Mesendoderm (in vitro differentiated cells): ENCODE measurements around the gene CLIC3.
A peak's percentile ranks its signal among the peaks of the same experiment; 100 is the strongest.

Source experiments
- DNase-seq: peaks from one replicate; pipeline ENCODE4 v3.0.0; 2013
- H2AK5ac ChIP-seq: 2 replicates; pipeline ENCODE4 v1.6.1; 2013; ENCODE audit warnings: low read length, inconsistent platforms
- H2BK120ac ChIP-seq: 2 replicates; pipeline ENCODE4 v1.6.1; 2013; ENCODE audit warnings: low read depth, mild to moderate bottlenecking, low read length, moderate library complexity, mixed read lengths
- H2BK15ac ChIP-seq: replicated peaks from 2 replicates; pipeline ENCODE4 v1.6.1; 2013; ENCODE audit warnings: low read depth, mild to moderate bottlenecking, moderate library complexity
- H2BK5ac ChIP-seq: 2 replicates; pipeline ENCODE4 v1.6.1; 2013; ENCODE audit warnings: low read length, inconsistent platforms
- H3K18ac ChIP-seq: 2 replicates; pipeline ENCODE4 v1.6.1; 2013; ENCODE audit warnings: mild to moderate bottlenecking, low read length, mixed read lengths
- H3K23ac ChIP-seq: one replicate; pipeline ENCODE4 v1.6.1; 2013; ENCODE audit warnings: low read length
- H3K27ac ChIP-seq: 2 replicates; pipeline ENCODE4 v1.5.1; 2013; ENCODE audit warnings: low read depth, mild to moderate bottlenecking, inconsistent platforms, low read length, moderate library complexity
- H3K27me3 ChIP-seq: 2 replicates; pipeline ENCODE4 v1.6.1; 2013; ENCODE audit warnings: low read length, control low read depth, mild to moderate bottlenecking, inconsistent platforms; ENCODE audit not compliant: insufficient read depth, poor library complexity
- H3K36me3 ChIP-seq: 2 replicates; pipeline ENCODE4 v1.6.1; 2013; ENCODE audit warnings: low read length, inconsistent platforms; ENCODE audit not compliant: control insufficient read depth, insufficient read depth
- H3K4ac ChIP-seq: one replicate; pipeline ENCODE4 v1.6.1; 2013; ENCODE audit warnings: low read depth, mild to moderate bottlenecking, low read length, moderate library complexity
- H3K4me1 ChIP-seq: 2 replicates; pipeline ENCODE4 v1.6.1; 2013; ENCODE audit warnings: low read depth, low read length, inconsistent platforms; ENCODE audit not compliant: control insufficient read depth
- H3K4me2 ChIP-seq: 2 replicates; pipeline ENCODE4 v1.6.1; 2013; ENCODE audit warnings: low read length
- H3K4me3 ChIP-seq: 2 replicates; pipeline ENCODE4 v1.5.1; 2013; ENCODE audit warnings: mild to moderate bottlenecking, low read length
- H3K56ac ChIP-seq: one replicate; pipeline ENCODE4 v1.6.1; 2013; ENCODE audit warnings: low read length
- H3K79me1 ChIP-seq: 2 replicates; pipeline ENCODE4 v1.6.1; 2013; ENCODE audit warnings: low read length, inconsistent platforms
- H3K79me2 ChIP-seq: 2 replicates; pipeline ENCODE4 v1.6.1; 2013; ENCODE audit warnings: mild to moderate bottlenecking, low read length; ENCODE audit not compliant: control insufficient read depth, insufficient read depth
- H3K9ac ChIP-seq: 2 replicates; pipeline ENCODE4 v1.6.1; 2013; ENCODE audit warnings: low read length, inconsistent platforms
- H4K5ac ChIP-seq: one replicate; pipeline ENCODE4 v1.6.1; 2013; ENCODE audit warnings: low read length
- H4K8ac ChIP-seq: one replicate; pipeline ENCODE4 v1.6.1; 2013; ENCODE audit warnings: low read depth, mild to moderate bottlenecking, control low read depth, low read length, moderate library complexity
- WGBS: extraction: QIAGEN DNeasy Blood & Tissue Kit; methylation state at CpG from one replicate; pipeline ENCODE4 v1.1.7; 2013; ENCODE audit warnings: low lambda C conversion rate, missing lambda C conversion rate; ENCODE audit not compliant: insufficient coverage; ENCODE audit errors: extremely low coverage; 5-methylcytosine and 5-hydroxymethylcytosine counted together

CLIC3 gene

GRCh38 chr9:137002646-137003041, 6.3 kb upstream of the CLIC3 start:
- no CpG with 5 or more reads among the region's 10 CpGs for WGBS
- no peak overlapping the region for H4K5ac ChIP-seq

GRCh38 chr9:137001857-137002645, 5.7 kb upstream of the CLIC3 start:
- WGBS, result no CpG with 5 or more reads among the region's 20 CpGs
- Histone ChIP-seq H3K56ac (no peak overlapping the region), H3K4me3 (no peak overlapping the region), H4K5ac (no peak overlapping the region), H2BK120ac (no peak overlapping the region), H3K79me1 (no peaks in the 10 kb centered on the region), H3K79me2 (no peaks in the 10 kb centered on the region), H3K23ac (no peak overlapping the region), H2AK5ac (no peak overlapping the region), H4K8ac (no peak overlapping the region), H3K4ac (no peak overlapping the region), H3K4me1 (peaks cover 3% of the 10 kb centered on the region), H3K36me3 (no peaks in the 10 kb centered on the region), H3K18ac (no peak overlapping the region), H3K27ac (no peak overlapping the region), H2BK15ac (no peak overlapping the region), H3K27me3 (no peaks in the 10 kb centered on the region), H2BK5ac (no peak overlapping the region), H3K9ac (no peak overlapping the region), H3K4me2 (no peak overlapping the region)
- no peak for DNase-seq

More at GRCh38 chr9:137002646-137003041, 6.3 kb upstream of the CLIC3 start:
- Histone ChIP-seq H3K27ac (no peak overlapping the region), H2AK5ac (no peak overlapping the region), H2BK5ac (no peak overlapping the region), H2BK120ac (no peak overlapping the region), H3K4me3 (no peak overlapping the region), H3K18ac (no peak overlapping the region), H3K4ac (no peak overlapping the region), H2BK15ac (no peak overlapping the region), H3K79me2 (no peaks in the 10 kb centered on the region), H3K9ac (no peak overlapping the region), H3K23ac (no peak overlapping the region), H3K36me3 (no peaks in the 10 kb centered on the region), H3K4me2 (no peak overlapping the region), H3K56ac (no peak overlapping the region), H3K4me1 (no peaks in the 10 kb centered on the region), H3K27me3 (no peaks in the 10 kb centered on the region), H3K79me1 (no peaks in the 10 kb centered on the region), H4K8ac (no peak overlapping the region)
- DNase-seq, result no peak

- Histone ChIP-seq H3K4ac (no peak overlapping the region), H3K36me3 (no peaks in the 10 kb centered on the region), H3K27me3 (no peaks in the 10 kb centered on the region), H2AK5ac (no peak overlapping the region), H2BK15ac (no peak overlapping the region), H2BK5ac (no peak overlapping the region), H3K4me1 (peaks cover 3% of the 10 kb centered on the region), H3K18ac (no peak overlapping the region), H4K5ac (no peak overlapping the region), H3K27ac (no peak overlapping the region), H3K79me2 (no peaks in the 10 kb centered on the region), H3K4me3 (no peak overlapping the region), H3K79me1 (no peaks in the 10 kb centered on the region), H2BK120ac (no peak overlapping the region), H3K9ac (no peak overlapping the region), H3K56ac (no peak overlapping the region), H3K4me2 (no peak overlapping the region), H4K8ac (no peak overlapping the region), H3K23ac (no peak overlapping the region)
- DNase-seq, result no peak
- no CpG with 5 or more reads among the region's 10 CpGs for WGBS
Measured at GRCh38 chr9:137000177-137000930, 4.0 kb upstream of the CLIC3 start.

GRCh38 chr9:136997830-136998234, 1.5 kb upstream of the CLIC3 start:
- Histone ChIP-seq H3K9ac (no peak overlapping the region), H4K5ac (no peak overlapping the region), H3K18ac (no peak overlapping the region), H3K56ac (no peak overlapping the region), H3K27me3 (no peaks in the 10 kb centered on the region), H3K4ac (no peak overlapping the region), H3K79me2 (no peaks in the 10 kb centered on the region), H3K23ac (no peak overlapping the region), H2BK15ac (no peak overlapping the region), H2BK120ac (no peak overlapping the region), H2BK5ac (no peak overlapping the region), H3K4me1 (peaks cover 3% of the 10 kb centered on the region), H3K4me3 (no peak overlapping the region), H3K27ac (no peak overlapping the region), H2AK5ac (no peak overlapping the region), H4K8ac (no peak overlapping the region), H3K4me2 (no peak overlapping the region), H3K36me3 (no peaks in the 10 kb centered on the region), H3K79me1 (peaks cover 4% of the 10 kb centered on the region)
- WGBS, result no CpG with 5 or more reads among the region's 18 CpGs
- DNase-seq, result no peak

GRCh38 chr9:136997371-136997770, 1.0 kb upstream of the CLIC3 start:
- no peak overlapping the region for H2AK5ac ChIP-seq
- H3K79me1 ChIP-seq, result peaks cover 4% of the 10 kb centered on the region
- H3K27ac ChIP-seq, result no peak overlapping the region
- peak overlapping the region; percentile 24 for H3K9ac ChIP-seq
- no peak overlapping the region for H3K23ac ChIP-seq
- no peak overlapping the region for H2BK5ac ChIP-seq
- H3K27me3 ChIP-seq, result no peaks in the 10 kb centered on the region
- H3K4me3 ChIP-seq, result no peak overlapping the region
- no peak overlapping the region for H3K4me2 ChIP-seq
- no peak overlapping the region for H4K8ac ChIP-seq
- no peaks in the 10 kb centered on the region for H3K79me2 ChIP-seq
- H3K4me1 ChIP-seq, result peaks cover 3% of the 10 kb centered on the region
- no peak overlapping the region for H2BK15ac ChIP-seq
- no peak overlapping the region for H4K5ac ChIP-seq
- no peaks in the 10 kb centered on the region for H3K36me3 ChIP-seq
- H3K56ac ChIP-seq, result no peak overlapping the region
- no peak overlapping the region for H3K4ac ChIP-seq
- no peak overlapping the region for H3K18ac ChIP-seq
- no peak overlapping the region for H2BK120ac ChIP-seq
- no CpG with 5 or more reads among the region's 10 CpGs for WGBS
- no peak for DNase-seq
